ENCODE results near the gene KRT4. TPM values are rescaled to one million over a fixed set of nuclear protein-coding genes. Genes with fewer than 3 reads are reported as not detected.

Gene KRT4
- total RNA-seq, 1 experiment from 2014 or later: not detected

DNA sequence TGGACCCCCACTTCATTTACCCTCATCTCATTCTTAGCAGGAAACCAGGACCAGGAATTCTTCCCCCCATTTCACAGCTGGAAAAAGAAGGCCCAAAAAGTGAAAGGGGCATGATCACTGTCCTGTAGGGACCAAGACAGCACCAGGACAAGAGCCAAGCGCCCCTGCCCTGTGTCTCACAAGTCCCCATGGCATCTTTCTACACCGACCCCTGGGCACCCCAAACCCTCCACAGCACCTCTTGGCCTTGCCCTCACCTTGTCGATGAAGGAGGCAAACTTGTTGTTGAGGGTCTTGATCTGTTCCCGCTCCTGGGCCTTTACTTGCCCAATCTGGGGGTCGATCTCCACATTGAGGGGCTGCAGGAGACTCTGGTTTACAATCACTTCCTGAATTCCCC lies 37.5 kb downstream of the KRT4 start (continued):
- TF ChIP-seq, protein P1, sequence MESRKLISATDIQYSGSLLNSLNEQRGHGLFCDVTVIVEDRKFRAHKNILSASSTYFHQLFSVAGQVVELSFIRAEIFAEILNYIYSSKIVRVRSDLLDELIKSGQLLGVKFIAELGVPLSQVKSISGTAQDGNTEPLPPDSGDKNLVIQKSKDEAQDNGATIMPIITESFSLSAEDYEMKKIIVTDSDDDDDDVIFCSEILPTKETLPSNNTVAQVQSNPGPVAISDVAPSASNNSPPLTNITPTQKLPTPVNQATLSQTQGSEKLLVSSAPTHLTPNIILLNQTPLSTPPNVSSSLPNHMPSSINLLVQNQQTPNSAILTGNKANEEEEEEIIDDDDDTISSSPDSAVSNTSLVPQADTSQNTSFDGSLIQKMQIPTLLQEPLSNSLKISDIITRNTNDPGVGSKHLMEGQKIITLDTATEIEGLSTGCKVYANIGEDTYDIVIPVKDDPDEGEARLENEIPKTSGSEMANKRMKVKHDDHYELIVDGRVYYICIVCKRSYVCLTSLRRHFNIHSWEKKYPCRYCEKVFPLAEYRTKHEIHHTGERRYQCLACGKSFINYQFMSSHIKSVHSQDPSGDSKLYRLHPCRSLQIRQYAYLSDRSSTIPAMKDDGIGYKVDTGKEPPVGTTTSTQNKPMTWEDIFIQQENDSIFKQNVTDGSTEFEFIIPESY (IDR thresholded peaks at IDR 0.05; ENCODE audit: extremely low read depth, insufficient replicate concordance, low read length): no peak
- TF ChIP-seq, protein P2, sequence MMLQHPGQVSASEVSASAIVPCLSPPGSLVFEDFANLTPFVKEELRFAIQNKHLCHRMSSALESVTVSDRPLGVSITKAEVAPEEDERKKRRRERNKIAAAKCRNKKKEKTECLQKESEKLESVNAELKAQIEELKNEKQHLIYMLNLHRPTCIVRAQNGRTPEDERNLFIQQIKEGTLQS (IDR thresholded peaks at IDR 0.05): no peak
- no peak for TF ChIP-seq CEBPB (IDR thresholded peaks at IDR 0.05; ENCODE audit: low read depth)
- TF ChIP-seq POLR2AphosphoS5 (IDR thresholded peaks at IDR 0.05; ENCODE audit: low read depth, low read length): no peak

GRCh38 chr12:52774629-52775250 lies 39.2 kb downstream of the KRT4 start:
- Histone ChIP-seq H3K4me2 (ENCODE audit: low read length) (no peak overlapping the region), H4K20me1 (ENCODE audit: insufficient read depth) (no peaks in the 10 kb centered on the region), H3K9me3 (ENCODE audit: control insufficient read depth in 1 of 2, insufficient read depth in 1 of 2, low read depth in 1 of 2, low read length in 2 of 2) (no peaks in the 10 kb centered on the region), H3K36me3 (ENCODE audit: control insufficient read depth in 1 of 2, insufficient read depth in 2 of 2, low read length in 2 of 2) (no peaks in the 10 kb centered on the region), H3K79me2 (ENCODE audit: insufficient read depth, low read length) (no peaks in the 10 kb centered on the region), H3K4me3 (replicated peaks in 1 of 2; ENCODE audit: low read depth in 1 of 2, low read length in 2 of 2) (no peak overlapping the region), H3K9me2 (ENCODE audit: insufficient read depth) (no peaks in the 10 kb centered on the region), H3K4me1 (ENCODE audit: control insufficient read depth in 1 of 2, insufficient read depth in 2 of 2, low read length in 2 of 2) (no peaks in the 10 kb centered on the region), H3K27ac (ENCODE audit: low read depth, low read length) (no peak overlapping the region), H3K27me3 (ENCODE audit: insufficient read depth, low read length) (peaks cover 26% of the 10 kb centered on the region; the same call in 1 of the 2 replicates), H2AFZ (ENCODE audit: low read depth, low read length, poor library complexity, severe bottlenecking) (no peak overlapping the region), H3K9ac (ENCODE audit: low read length) (no peak overlapping the region)
- intact Hi-C loops (cut with micrococcal nuclease): no loop called here
- no TSS peak for BruUV-seq (replicated peaks)
- ChIA-PET RAD21 (ENCODE audit: low non-redundant PET in 1 of 2, low total read pairs in 2 of 2, uncharacterized antibody in 2 of 2, unreplicated experiment in 2 of 2) (no interaction called here), CTCF (no interaction called here), POLR2A (no interaction called here)
- TF ChIP-seq EZH2phosphoT487 (IDR thresholded peaks at IDR 0.05; ENCODE audit: borderline replicate concordance): no peak
- ATAC-seq: no peak
- DNase-seq (ENCODE audit: low read depth, low spot score): no peak
